Neuronal stem cell (in vitro differentiated cells): ENCODE data around the gene CHRDL2.
"Not testable (repeated sequence)": the region's sequence is repeated elsewhere in the genome, so short reads cannot be mapped to it uniquely, and the experiment has no call there.

Experiments
- DNase-seq: peaks from one replicate; pipeline ENCODE4 v3.0.0-alpha.2; 2013; ENCODE audit warnings: low spot score
- H2AFZ ChIP-seq: one replicate; pipeline ENCODE4 v1.6.1; 2013; ENCODE audit warnings: mild to moderate bottlenecking, low read length, inconsistent platforms
- H2AK5ac ChIP-seq: 2 replicates; pipeline ENCODE4 v1.6.1; 2013; ENCODE audit warnings: low read depth, mild to moderate bottlenecking, inconsistent platforms, low read length, moderate library complexity, mixed read lengths
- H2BK120ac ChIP-seq: 2 replicates; pipeline ENCODE4 v1.6.1; 2013; ENCODE audit warnings: low read depth, mild to moderate bottlenecking, inconsistent platforms, low read length, moderate library complexity, mixed read lengths
- H2BK12ac ChIP-seq: one replicate; pipeline ENCODE4 v1.6.1; 2013; ENCODE audit warnings: low read length, inconsistent platforms
- H2BK15ac ChIP-seq: 2 replicates; pipeline ENCODE4 v1.6.1; 2013; ENCODE audit warnings: mild to moderate bottlenecking, low read length, inconsistent platforms, mixed read lengths
- H2BK5ac ChIP-seq: one replicate; pipeline ENCODE4 v1.6.1; 2013; ENCODE audit warnings: inconsistent platforms, mild to moderate bottlenecking, low read length, moderate library complexity
- H3K14ac ChIP-seq: one replicate; pipeline ENCODE4 v1.6.1; 2013; ENCODE audit warnings: low read length, inconsistent platforms
- H3K18ac ChIP-seq: 2 replicates; pipeline ENCODE4 v1.6.1; 2013; ENCODE audit warnings: low read length, inconsistent platforms
- H3K23ac ChIP-seq: 2 replicates; pipeline ENCODE4 v1.6.1; 2013; ENCODE audit warnings: low read depth, mild to moderate bottlenecking, mixed read lengths, low read length, inconsistent platforms; ENCODE audit not compliant: poor library complexity
- H3K27ac ChIP-seq: replicated peaks from 3 replicates; pipeline ENCODE4 v1.5.1; 2013; ENCODE audit warnings: low read length, inconsistent platforms
- H3K27me3 ChIP-seq, 3 experiments: 2 replicates each; pipeline ENCODE4 v1.6.1; 2013; ENCODE audit warnings: low read length in 3 of 3, mild to moderate bottlenecking in 2 of 3, inconsistent platforms in 1 of 3, low read depth in 1 of 3, mixed read lengths in 1 of 3, moderate library complexity in 1 of 3; ENCODE audit not compliant: control insufficient read depth in 3 of 3, insufficient read depth in 3 of 3
- H3K36me3 ChIP-seq, 2 donors: replicated peaks in 1 of 2; 2 replicates each; pipeline ENCODE4 v1.6.1; 2013; ENCODE audit warnings: low read length in 2 of 2; ENCODE audit not compliant: control insufficient read depth in 2 of 2, insufficient read depth in 2 of 2
- H3K4ac ChIP-seq: 2 replicates; pipeline ENCODE4 v1.6.1; 2013; ENCODE audit warnings: inconsistent platforms, mild to moderate bottlenecking, low read length, moderate library complexity
- H3K4me1 ChIP-seq, 2 donors: 1 replicate in 1 of 2; 2 replicates in 1 of 2; pipeline ENCODE4 v1.6.1; 2013; ENCODE audit warnings: low read length in 2 of 2, low read depth in 1 of 2; ENCODE audit not compliant: control insufficient read depth in 2 of 2, insufficient read depth in 1 of 2
- H3K4me2 ChIP-seq: one replicate; pipeline ENCODE4 v1.6.1; 2013; ENCODE audit warnings: mild to moderate bottlenecking, low read length, inconsistent platforms; ENCODE audit not compliant: insufficient read depth, poor library complexity, severe bottlenecking
- H3K4me3 ChIP-seq, 2 donors: 2 replicates each; pipeline ENCODE4 v1.5.1; 2013; ENCODE audit warnings: low read length in 2 of 2, mild to moderate bottlenecking in 2 of 2, inconsistent platforms in 1 of 2, moderate library complexity in 1 of 2
- H3K79me1 ChIP-seq: one replicate; pipeline ENCODE4 v1.6.1; 2013; ENCODE audit warnings: low read depth, mild to moderate bottlenecking, inconsistent platforms, low read length, moderate library complexity
- H3K9ac ChIP-seq: one replicate; pipeline ENCODE4 v1.6.1; 2013; ENCODE audit warnings: mild to moderate bottlenecking, low read depth, low read length, inconsistent platforms; ENCODE audit not compliant: poor library complexity
- H3K9me3 ChIP-seq, 2 donors: replicated peaks in 1 of 2; 2 replicates each; pipeline versions ENCODE3 to v1.6.1; 2013; ENCODE audit warnings: low read length in 2 of 2, mild to moderate bottlenecking in 2 of 2, inconsistent platforms in 1 of 2, low read depth in 1 of 2, mixed read lengths in 1 of 2, moderate library complexity in 1 of 2; ENCODE audit not compliant: control insufficient read depth in 2 of 2, insufficient read depth in 1 of 2
- H4K8ac ChIP-seq: one replicate; pipeline ENCODE4 v1.6.1; 2013; ENCODE audit warnings: low read depth, mild to moderate bottlenecking, inconsistent platforms, low read length, moderate library complexity
- H4K91ac ChIP-seq: one replicate; pipeline ENCODE4 v1.6.1; 2013; ENCODE audit warnings: low read length, low read depth, mild to moderate bottlenecking, inconsistent platforms; ENCODE audit not compliant: poor library complexity
- WGBS, 2 donors: extraction: QIAGEN DNeasy Blood & Tissue Kit; methylation state at CpG; one replicate each; pipeline ENCODE4 v1.1.7; 2013; ENCODE audit warnings: missing lambda C conversion rate in 2 of 2, mixed read lengths in 1 of 2; ENCODE audit not compliant: insufficient read length in 2 of 2, insufficient replicate concordance in 1 of 2; ENCODE audit errors: extremely low coverage in 2 of 2; 5-methylcytosine and 5-hydroxymethylcytosine counted together

The CHRDL2 gene

DNA sequence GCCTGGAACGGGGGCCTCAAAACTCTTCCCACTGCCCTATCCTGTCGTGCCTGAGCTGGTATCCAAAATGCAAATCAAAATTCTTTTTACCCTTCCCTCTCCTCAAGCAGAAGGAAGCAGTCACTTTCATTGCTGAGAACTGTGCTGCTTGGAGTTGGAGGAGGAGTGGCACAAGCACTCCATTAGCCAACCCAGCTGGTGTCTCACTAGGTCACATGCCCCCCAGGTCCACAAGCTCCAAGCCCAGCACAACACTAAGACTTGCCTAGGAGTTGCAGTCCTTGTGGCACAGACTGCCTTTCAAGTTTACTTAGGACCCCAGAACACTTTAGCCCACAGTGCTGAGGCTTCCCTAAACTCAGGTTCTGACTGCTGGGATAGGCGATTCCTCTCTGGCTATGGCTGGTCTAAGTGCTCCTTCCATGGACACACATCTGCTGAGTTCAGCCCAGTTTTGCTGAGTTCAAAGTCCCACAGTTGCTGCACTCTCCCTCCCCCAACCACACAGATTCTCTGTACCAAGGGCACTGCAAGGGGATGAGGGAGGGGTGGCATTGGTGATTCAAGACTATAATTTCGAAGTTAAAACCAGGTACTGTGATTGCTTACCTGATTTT, 68.6 kb downstream of the CHRDL2 start:
- Histone ChIP-seq H3K23ac (no peak overlapping the region), H4K8ac (no peak overlapping the region), H3K27ac (no peak overlapping the region), H2BK15ac (no peak overlapping the region), H3K4me2 (no peak overlapping the region), H2BK120ac (no peak overlapping the region), H3K9ac (no peak overlapping the region), H3K9me3 (peaks cover 0 to 11% of the 10 kb centered on the region in 2 donors), H3K18ac (no peak overlapping the region), H3K4me1 (no peaks in the 10 kb centered on the region), H3K14ac (no peak overlapping the region), H3K4ac (no peak overlapping the region), H2BK5ac (no peak overlapping the region), H3K27me3 (no peaks in the 10 kb centered on the region), H3K79me1 (no peaks in the 10 kb centered on the region), H2BK12ac (no peak overlapping the region), H3K4me3 (no peak overlapping the region), H4K91ac (no peak overlapping the region), H3K36me3 (peaks cover 5 to 15% of the 10 kb centered on the region in 2 donors), H2AK5ac (no peak overlapping the region), H2AFZ (no peak overlapping the region)
- no peak for DNase-seq
- WGBS, 2 donors: no CpG with 5 or more reads among the region's 4 CpGs

DNA sequence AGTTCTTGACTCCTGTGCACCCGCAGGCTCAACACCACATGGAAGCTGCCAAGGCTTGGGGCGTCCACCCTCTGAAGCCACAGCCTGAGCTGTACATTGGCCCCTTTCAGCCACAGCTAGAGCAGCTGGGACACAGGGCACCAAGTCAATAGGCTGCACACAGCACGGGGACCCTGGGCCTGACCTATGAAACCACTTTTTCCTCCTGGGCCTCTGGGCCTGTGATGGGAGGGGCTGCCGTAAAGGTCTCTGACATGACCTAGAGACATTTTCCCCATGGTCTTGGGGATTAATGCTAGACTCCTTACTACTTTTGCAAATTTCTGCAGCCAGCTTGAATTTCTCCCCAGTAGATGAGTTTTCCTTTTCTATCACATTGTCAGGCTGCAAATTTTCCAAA, 72.1 kb downstream of the CHRDL2 start:
- peaks cover 0 to 11% of the 10 kb centered on the region in 2 donors for H3K9me3 ChIP-seq
- H2AK5ac ChIP-seq, H3K79me1 ChIP-seq, H2BK120ac ChIP-seq, H3K4me2 ChIP-seq, H2BK5ac ChIP-seq, H3K27ac ChIP-seq, H4K8ac ChIP-seq, H3K4me3 ChIP-seq, H3K27me3 ChIP-seq, H3K4ac ChIP-seq, H3K14ac ChIP-seq, H3K18ac ChIP-seq, H2AFZ ChIP-seq, H2BK12ac ChIP-seq, H4K91ac ChIP-seq, H3K23ac ChIP-seq, DNase-seq, H2BK15ac ChIP-seq, H3K4me1 ChIP-seq, H3K9ac ChIP-seq: not testable (repeated sequence)
- no CpG with 5 or more reads among the region's 4 CpGs for WGBS, 2 donors
- peaks cover 6 to 24% of the 10 kb centered on the region in 2 donors for H3K36me3 ChIP-seq

DNA sequence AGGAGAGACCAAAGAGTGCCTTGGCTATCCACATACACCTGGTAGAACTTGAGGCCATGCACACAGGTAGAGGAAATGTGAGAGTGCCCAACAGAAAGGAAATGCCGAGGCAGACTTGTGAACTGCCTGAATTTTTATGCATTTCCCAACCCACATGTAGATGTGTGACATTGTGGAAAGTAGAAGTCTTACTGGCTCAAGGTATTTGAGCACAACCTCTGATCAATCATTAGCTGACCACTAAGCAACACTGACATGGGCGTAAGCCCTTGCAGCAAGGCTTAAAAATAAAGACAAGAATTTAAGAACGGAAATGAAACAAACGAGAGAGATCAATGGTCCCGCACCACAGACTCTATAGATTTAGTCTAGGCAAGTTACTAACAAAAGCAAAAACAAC, 76.2 kb downstream of the CHRDL2 start:
- H3K9ac ChIP-seq: no peak overlapping the region
- no peak overlapping the region for H3K27ac ChIP-seq
- no peak overlapping the region for H2AK5ac ChIP-seq
- H3K4me3 ChIP-seq: no peak overlapping the region
- H4K91ac ChIP-seq: no peak overlapping the region
- H2BK120ac ChIP-seq: no peak overlapping the region
- DNase-seq: no peak
- H2BK5ac ChIP-seq: no peak overlapping the region
- no peak overlapping the region for H4K8ac ChIP-seq
- no peak overlapping the region for H3K23ac ChIP-seq
- H3K9me3 ChIP-seq: peaks cover 0 to 23% of the 10 kb centered on the region in 2 donors
- H2AFZ ChIP-seq: no peak overlapping the region
- H3K4me2 ChIP-seq: no peak overlapping the region
- no peak overlapping the region for H3K14ac ChIP-seq
- no peak overlapping the region for H3K4ac ChIP-seq
- H2BK15ac ChIP-seq: no peak overlapping the region
- no peak overlapping the region for H3K18ac ChIP-seq
- no peaks in the 10 kb centered on the region for H3K79me1 ChIP-seq
- peaks cover 10 to 49% of the 10 kb centered on the region in 2 donors for H3K36me3 ChIP-seq
- no peak overlapping the region for H2BK12ac ChIP-seq
- no CpG with 5 or more reads among the region's 5 CpGs for WGBS, 2 donors
- no peaks in the 10 kb centered on the region for H3K4me1 ChIP-seq
- H3K27me3 ChIP-seq: no peaks in the 10 kb centered on the region

DNA sequence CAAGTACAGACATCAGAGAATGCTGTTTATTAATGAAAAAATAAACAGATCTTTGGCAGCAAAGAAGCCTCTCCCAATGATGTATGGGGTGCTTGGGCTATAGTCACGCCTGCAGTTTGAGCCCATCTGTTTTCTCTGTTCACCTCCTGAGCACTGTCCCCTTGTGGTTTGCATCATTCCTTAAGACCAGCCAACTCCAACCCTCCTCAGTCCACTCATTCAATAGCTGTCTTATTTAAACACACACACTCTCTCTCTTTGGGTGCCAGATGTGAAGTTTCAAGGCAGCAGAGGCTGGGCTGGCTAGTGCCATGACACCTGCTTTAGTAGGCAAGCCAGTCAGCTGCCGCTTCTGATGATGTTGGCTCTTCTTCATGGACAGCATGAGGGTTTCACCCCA, 80.7 kb downstream of the CHRDL2 start:
- Histone ChIP-seq H2BK15ac (no peak overlapping the region), H2BK5ac (no peak overlapping the region), H3K79me1 (no peaks in the 10 kb centered on the region), H3K18ac (no peak overlapping the region), H4K91ac (no peak overlapping the region), H2BK120ac (no peak overlapping the region), H3K4me3 (no peak overlapping the region), H2BK12ac (no peak overlapping the region), H3K23ac (no peak overlapping the region), H3K4ac (no peak overlapping the region), H3K4me2 (no peak overlapping the region), H3K14ac (no peak overlapping the region), H3K36me3 (peaks cover 10 to 87% of the 10 kb centered on the region in 2 donors), H3K27me3 (no peaks in the 10 kb centered on the region), H3K4me1 (peaks cover 0 to 5% of the 10 kb centered on the region in 2 donors), H3K9ac (no peak overlapping the region), H3K27ac (no peak overlapping the region), H4K8ac (no peak overlapping the region), H3K9me3 (peaks cover 0 to 12% of the 10 kb centered on the region in 2 donors), H2AK5ac (no peak overlapping the region), H2AFZ (no peak overlapping the region)
- no peak for DNase-seq
- no CpG with 5 or more reads among the region's 2 CpGs for WGBS, 2 donors
